ENCODE results near the gene SLC25A40. TPM values are rescaled to one million over a fixed set of nuclear protein-coding genes. Genes with fewer than 3 reads are reported as not detected.

Gene SLC25A40
- total RNA-seq, 1 donor from 2014 or later, result 25.6 TPM

GRCh38 chr7:87885018-87885417 is 8.9 kb upstream of the SLC25A40 start:
- DNase-seq (ENCODE audit: low spot score in 2 of 2, unreplicated experiment in 2 of 2), result no peak
- Mint-ChIP-seq H3K9me3 (no peaks in the 10 kb centered on the region), H3K36me3 (peaks cover 14% of the 10 kb centered on the region), H3K27ac (no peak overlapping the region), H3K4me3 (no peak overlapping the region), H3K27me3 (ENCODE audit: low read depth) (no peaks in the 10 kb centered on the region), H3K4me1 (no peaks in the 10 kb centered on the region)
- TF ChIP-seq, protein P1, sequence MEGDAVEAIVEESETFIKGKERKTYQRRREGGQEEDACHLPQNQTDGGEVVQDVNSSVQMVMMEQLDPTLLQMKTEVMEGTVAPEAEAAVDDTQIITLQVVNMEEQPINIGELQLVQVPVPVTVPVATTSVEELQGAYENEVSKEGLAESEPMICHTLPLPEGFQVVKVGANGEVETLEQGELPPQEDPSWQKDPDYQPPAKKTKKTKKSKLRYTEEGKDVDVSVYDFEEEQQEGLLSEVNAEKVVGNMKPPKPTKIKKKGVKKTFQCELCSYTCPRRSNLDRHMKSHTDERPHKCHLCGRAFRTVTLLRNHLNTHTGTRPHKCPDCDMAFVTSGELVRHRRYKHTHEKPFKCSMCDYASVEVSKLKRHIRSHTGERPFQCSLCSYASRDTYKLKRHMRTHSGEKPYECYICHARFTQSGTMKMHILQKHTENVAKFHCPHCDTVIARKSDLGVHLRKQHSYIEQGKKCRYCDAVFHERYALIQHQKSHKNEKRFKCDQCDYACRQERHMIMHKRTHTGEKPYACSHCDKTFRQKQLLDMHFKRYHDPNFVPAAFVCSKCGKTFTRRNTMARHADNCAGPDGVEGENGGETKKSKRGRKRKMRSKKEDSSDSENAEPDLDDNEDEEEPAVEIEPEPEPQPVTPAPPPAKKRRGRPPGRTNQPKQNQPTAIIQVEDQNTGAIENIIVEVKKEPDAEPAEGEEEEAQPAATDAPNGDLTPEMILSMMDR (IDR thresholded peaks at IDR 0.05; ENCODE audit: unreplicated experiment), result no peak

DNA sequence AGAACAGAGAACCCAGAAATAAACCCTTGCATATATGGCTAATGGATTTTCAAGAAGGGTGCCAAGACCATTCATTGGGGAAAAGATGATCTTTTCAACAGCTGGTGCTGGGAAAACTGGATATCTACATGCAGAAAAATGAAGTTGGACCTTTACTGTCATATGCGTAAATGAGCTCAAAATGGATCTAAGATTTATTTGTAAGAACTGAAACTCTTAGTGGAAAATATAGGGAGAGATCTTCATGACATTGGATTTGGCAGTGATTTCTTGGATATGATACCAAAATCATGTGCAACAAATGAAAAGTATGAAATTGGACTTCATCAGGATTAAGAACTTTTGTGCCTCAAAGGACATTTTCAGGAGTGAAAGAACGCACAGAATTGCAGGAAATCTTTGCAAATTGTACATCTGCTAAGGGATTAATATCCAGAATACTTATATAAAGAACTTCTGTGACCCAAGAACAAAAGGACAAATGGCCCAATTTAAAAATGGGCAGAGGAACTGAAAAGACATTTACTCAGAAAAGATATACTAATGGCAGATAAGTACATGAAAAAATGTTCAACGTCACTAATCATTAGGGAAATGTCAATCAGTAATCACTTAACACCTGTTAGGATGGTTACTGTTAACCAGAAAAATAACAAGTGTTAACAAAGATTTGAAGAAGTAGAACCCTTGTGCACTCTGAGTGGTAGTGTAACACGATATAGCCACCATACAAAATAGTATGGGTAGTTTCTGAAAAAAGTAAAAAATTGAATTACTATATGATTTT is 6.2 kb upstream of the SLC25A40 start:
- no peak for DNase-seq (ENCODE audit: low spot score in 2 of 2, unreplicated experiment in 2 of 2)
- Mint-ChIP-seq H3K36me3 (peaks cover 7% of the 10 kb centered on the region), H3K9me3 (no peaks in the 10 kb centered on the region), H3K4me3 (no peak overlapping the region), H3K27ac (no peak overlapping the region), H3K27me3 (ENCODE audit: low read depth) (no peaks in the 10 kb centered on the region), H3K4me1 (peaks cover 10% of the 10 kb centered on the region)
- TF ChIP-seq, protein P1 (IDR thresholded peaks at IDR 0.05; ENCODE audit: unreplicated experiment), result no peak

- peaks cover 7% of the 10 kb centered on the region for H3K36me3 Mint-ChIP-seq
- peak overlapping the region; percentile 96 for H3K4me3 Mint-ChIP-seq
- peaks cover 28% of the 10 kb centered on the region for H3K4me1 Mint-ChIP-seq
- peaks cover 3% of the 10 kb centered on the region for H3K9me3 Mint-ChIP-seq
- TF ChIP-seq, protein P1 (IDR thresholded peaks at IDR 0.05; ENCODE audit: unreplicated experiment), result no peak
- DNase-seq (ENCODE audit: low spot score in 2 of 2, unreplicated experiment in 2 of 2), result no peak
- no peaks in the 10 kb centered on the region for H3K27me3 Mint-ChIP-seq (ENCODE audit: low read depth)
- peak overlapping the region; percentile 44 for H3K27ac Mint-ChIP-seq
Observed at GRCh38 chr7:87878208-87878735, 2.1 kb upstream of the SLC25A40 start.

- TF ChIP-seq, protein P1 (IDR thresholded peaks at IDR 0.05; ENCODE audit: unreplicated experiment), result no peak
- Mint-ChIP-seq H3K27me3 (ENCODE audit: low read depth) (no peaks in the 10 kb centered on the region), H3K4me3 (peak overlapping the region; percentile 96), H3K4me1 (peaks cover 28% of the 10 kb centered on the region), H3K9me3 (peaks cover 8% of the 10 kb centered on the region), H3K27ac (peak overlapping the region; percentile 99), H3K36me3 (peaks cover 11% of the 10 kb centered on the region)
- DNase-seq (ENCODE audit: low spot score in 2 of 2, unreplicated experiment in 2 of 2), result no peak
Observed at GRCh38 chr7:87877366-87878040, 1.3 kb upstream of the SLC25A40 start.

DNA sequence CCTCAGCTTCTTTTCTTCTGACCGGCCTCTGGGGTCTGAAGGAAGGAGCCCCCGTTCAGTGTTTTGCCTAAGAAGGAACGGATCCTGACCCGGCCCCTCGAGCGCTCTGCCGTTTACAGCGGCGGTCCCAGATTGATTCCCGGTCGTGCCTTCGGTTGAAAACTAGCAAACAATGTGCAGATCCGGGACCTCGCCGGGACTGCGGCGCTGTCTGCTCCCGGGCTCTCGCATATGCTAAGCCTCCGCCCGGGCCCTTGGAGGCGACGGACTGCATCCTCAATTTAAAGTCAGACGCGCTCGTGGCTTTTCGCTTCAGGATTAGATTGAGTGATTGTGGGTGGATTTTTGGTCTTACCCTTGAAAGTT is 692 bp upstream of the SLC25A40 start:
- peak overlapping the region; percentile 99 for H3K27ac Mint-ChIP-seq

More for the DNA sequence above, 692 bp upstream of the SLC25A40 start:
- H3K4me3 Mint-ChIP-seq, result peak overlapping the region; percentile 96
- TF ChIP-seq, protein P1 (IDR thresholded peaks at IDR 0.05; ENCODE audit: unreplicated experiment), result no peak
- H3K4me1 Mint-ChIP-seq, result peaks cover 28% of the 10 kb centered on the region
- peaks cover 16% of the 10 kb centered on the region for H3K36me3 Mint-ChIP-seq
- no peaks in the 10 kb centered on the region for H3K27me3 Mint-ChIP-seq (ENCODE audit: low read depth)
- H3K9me3 Mint-ChIP-seq, result peaks cover 14% of the 10 kb centered on the region
- peak; percentile 34 to 67 for DNase-seq (ENCODE audit: low spot score in 2 of 2, unreplicated experiment in 2 of 2)
